ENCODE results near the gene HSPA4L. TPM values are rescaled to one million over a fixed set of nuclear protein-coding genes. Genes with fewer than 3 reads are reported as not detected.

HSPA4L gene
- total RNA-seq, 1 donor from 2014 or later = 14.7 TPM

- peak; percentile 47 for DNase-seq
These were observed 1.1 kb downstream of the HSPA4L start for GRCh38 chr4:127783026-127783769.

GRCh38 chr4:127783955-127784770 lies 2.0 kb downstream of the HSPA4L start:
- Mint-ChIP-seq H3K4me3 (ENCODE audit: unreplicated experiment) (peak overlapping the region; percentile 99), H3K36me3 (ENCODE audit: unreplicated experiment) (no peaks in the 10 kb centered on the region), H3K9me3 (ENCODE audit: unreplicated experiment) (peaks cover 4% of the 10 kb centered on the region), H3K27me3 (ENCODE audit: unreplicated experiment) (peaks cover 10% of the 10 kb centered on the region), H3K27ac (ENCODE audit: unreplicated experiment) (peak overlapping the region; percentile 99), H3K4me1 (ENCODE audit: low read depth, unreplicated experiment) (peaks cover 7% of the 10 kb centered on the region)
- no peak for DNase-seq
- no peak for TF ChIP-seq CTCF (IDR thresholded peaks at IDR 0.05; ENCODE audit: partially characterized antibody, unreplicated experiment)

More at GRCh38 chr4:127783026-127783769, 1.1 kb downstream of the HSPA4L start:
- Mint-ChIP-seq H3K27me3 (ENCODE audit: unreplicated experiment) (peaks cover 10% of the 10 kb centered on the region), H3K36me3 (ENCODE audit: unreplicated experiment) (no peaks in the 10 kb centered on the region), H3K9me3 (ENCODE audit: unreplicated experiment) (peaks cover 4% of the 10 kb centered on the region), H3K4me3 (ENCODE audit: unreplicated experiment) (peak overlapping the region; percentile 99), H3K27ac (ENCODE audit: unreplicated experiment) (peak overlapping the region; percentile 99), H3K4me1 (ENCODE audit: low read depth, unreplicated experiment) (peaks cover 7% of the 10 kb centered on the region)
- no peak for TF ChIP-seq CTCF (IDR thresholded peaks at IDR 0.05; ENCODE audit: partially characterized antibody, unreplicated experiment)

- Mint-ChIP-seq H3K27me3 (ENCODE audit: unreplicated experiment) (no peaks in the 10 kb centered on the region), H3K9me3 (ENCODE audit: unreplicated experiment) (no peaks in the 10 kb centered on the region), H3K27ac (ENCODE audit: unreplicated experiment) (no peak overlapping the region), H3K36me3 (ENCODE audit: unreplicated experiment) (no peaks in the 10 kb centered on the region), H3K4me1 (ENCODE audit: low read depth, unreplicated experiment) (peaks cover 12% of the 10 kb centered on the region), H3K4me3 (ENCODE audit: unreplicated experiment) (no peak overlapping the region)
- no peak for DNase-seq
- no peak for TF ChIP-seq CTCF (IDR thresholded peaks at IDR 0.05; ENCODE audit: partially characterized antibody, unreplicated experiment)
These were observed 6.4 kb downstream of the HSPA4L start for GRCh38 chr4:127788517-127788916.

GRCh38 chr4:127791391-127791790 lies 9.3 kb downstream of the HSPA4L start:
- peaks cover 6% of the 10 kb centered on the region for H3K4me1 Mint-ChIP-seq (ENCODE audit: low read depth, unreplicated experiment)
- H3K27ac Mint-ChIP-seq (ENCODE audit: unreplicated experiment) = no peak overlapping the region
- H3K4me3 Mint-ChIP-seq (ENCODE audit: unreplicated experiment) = no peak overlapping the region
- TF ChIP-seq CTCF (IDR thresholded peaks at IDR 0.05; ENCODE audit: partially characterized antibody, unreplicated experiment) = no peak
- no peaks in the 10 kb centered on the region for H3K36me3 Mint-ChIP-seq (ENCODE audit: unreplicated experiment)
- no peaks in the 10 kb centered on the region for H3K9me3 Mint-ChIP-seq (ENCODE audit: unreplicated experiment)
- H3K27me3 Mint-ChIP-seq (ENCODE audit: unreplicated experiment) = no peaks in the 10 kb centered on the region
- no peak for DNase-seq

- TF ChIP-seq CTCF (IDR thresholded peaks at IDR 0.05; ENCODE audit: partially characterized antibody, unreplicated experiment) = no peak
- H3K27me3 Mint-ChIP-seq (ENCODE audit: unreplicated experiment) = peaks cover 2% of the 10 kb centered on the region
- H3K9me3 Mint-ChIP-seq (ENCODE audit: unreplicated experiment) = no peaks in the 10 kb centered on the region
- peaks cover 6% of the 10 kb centered on the region for H3K4me1 Mint-ChIP-seq (ENCODE audit: low read depth, unreplicated experiment)
- no peak for DNase-seq
- no peak overlapping the region for H3K4me3 Mint-ChIP-seq (ENCODE audit: unreplicated experiment)
- H3K36me3 Mint-ChIP-seq (ENCODE audit: unreplicated experiment) = no peaks in the 10 kb centered on the region
- H3K27ac Mint-ChIP-seq (ENCODE audit: unreplicated experiment) = no peak overlapping the region
These were observed 11.4 kb downstream of the HSPA4L start for GRCh38 chr4:127793528-127793927.
